RWPE2 (cell line): Measurements from ENCODE around the gene NACC2.
A peak's percentile ranks its signal among the peaks of the same experiment; 100 is the strongest.

Experiments
- ATAC-seq: fragments of 200-7000 bp; cut with Tn5 transposase; 3 replicates; pipeline ENCODE4 v1.9.1; 2021; ENCODE audit warnings: low read depth
- DNase-seq: peaks from one replicate; pipeline ENCODE4 v3.0.0-alpha.2; 2020; ENCODE audit warnings: low spot score
- H3K27ac ChIP-seq: fragments of 450-650 bp; 2 replicates; pipeline ENCODE4 v1.5.1; 2017; ENCODE audit warnings: mild to moderate bottlenecking; ENCODE audit not compliant: poor library complexity, severe bottlenecking
- H3K27me3 ChIP-seq: fragments of 250-450 bp; sonication (Bioruptor Pico); 2 replicates; pipeline ENCODE4 v1.5.1; 2021; ENCODE audit warnings: mild to moderate bottlenecking, moderate library complexity; ENCODE audit not compliant: insufficient read depth, poor library complexity, severe bottlenecking
- H3K36me3 ChIP-seq: fragments of 250-450 bp; sonication (Bioruptor Pico); 2 replicates; pipeline ENCODE4 v1.5.1; 2020; ENCODE audit warnings: low read depth, mild to moderate bottlenecking, moderate library complexity
- H3K4me1 ChIP-seq: fragments of 250-450 bp; sonication (Bioruptor Pico); 2 replicates; pipeline ENCODE4 v1.5.1; 2021; ENCODE audit warnings: mild to moderate bottlenecking, moderate library complexity; ENCODE audit not compliant: insufficient read depth, poor library complexity, severe bottlenecking
- H3K4me3 ChIP-seq: fragments of 250-450 bp; sonication (Bioruptor Pico); 2 replicates; pipeline ENCODE4 v1.5.1; 2021; ENCODE audit warnings: mild to moderate bottlenecking, moderate library complexity; ENCODE audit not compliant: severe bottlenecking
- H3K9me3 ChIP-seq: fragments of 250-450 bp; sonication (Bioruptor Pico); 2 replicates; pipeline ENCODE4 v1.5.1; 2021; ENCODE audit warnings: mild to moderate bottlenecking, moderate library complexity; ENCODE audit not compliant: severe bottlenecking
- TF ChIP-seq, protein P1 (sequence below): fragments of 450-650 bp; IDR thresholded peaks from one replicate; pipeline ENCODE4 v1.5.1; 2017; ENCODE audit warnings: mild to moderate bottlenecking, moderate library complexity; ENCODE audit not compliant: poor library complexity, severe bottlenecking

The NACC2 gene

DNA sequence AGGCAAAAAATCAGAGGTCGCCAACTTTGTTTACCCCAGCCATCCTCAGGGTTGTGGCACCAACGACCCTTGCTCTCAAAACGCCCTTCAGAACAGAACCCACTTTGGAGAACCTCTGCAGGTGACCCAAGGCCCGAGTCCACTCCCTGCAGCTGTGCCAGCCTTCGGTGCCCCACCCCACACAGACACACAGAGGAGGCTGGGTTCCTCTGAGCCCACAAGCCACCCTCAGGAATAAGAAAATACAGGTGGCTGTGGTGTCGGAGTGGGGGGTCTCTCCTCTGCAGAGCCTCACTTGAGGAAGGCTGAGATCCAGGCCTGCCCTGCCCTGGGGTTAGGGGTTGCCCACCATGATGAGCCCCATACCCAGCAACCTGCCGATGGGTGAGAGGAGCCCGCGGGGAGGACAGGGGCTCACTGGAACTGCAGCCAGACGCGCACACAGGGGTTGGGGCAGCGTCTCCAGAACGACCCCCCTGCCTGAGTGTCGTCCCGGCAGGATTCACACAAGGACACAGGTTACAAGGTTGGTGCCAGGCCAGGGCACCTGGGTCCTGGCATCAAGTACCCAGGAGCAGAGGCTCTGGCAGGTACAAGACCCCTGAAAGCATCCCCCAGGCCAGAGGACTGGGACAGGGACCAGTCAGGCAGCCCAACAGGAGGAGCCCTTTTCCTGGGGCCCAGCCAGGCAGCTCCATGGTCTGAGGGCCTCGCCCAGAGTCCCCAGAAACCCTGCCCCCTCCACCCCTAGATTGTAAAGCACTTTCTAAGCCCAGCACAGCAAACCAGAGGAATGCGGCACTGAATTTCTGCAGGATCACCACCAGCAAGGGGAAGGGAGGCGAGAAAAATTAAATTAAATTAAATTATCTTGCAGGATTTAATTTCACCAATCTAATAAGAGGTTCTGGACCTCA is 40.0 kb downstream of the NACC2 start:
- ATAC-seq, result no peak
- Histone ChIP-seq H3K4me3 (no peak overlapping the region), H3K9me3 (no peaks in the 10 kb centered on the region), H3K27me3 (no peaks in the 10 kb centered on the region), H3K27ac (no peak overlapping the region), H3K4me1 (peaks cover 18% of the 10 kb centered on the region), H3K36me3 (no peaks in the 10 kb centered on the region)
- DNase-seq, result no peak
- TF ChIP-seq, protein P1, sequence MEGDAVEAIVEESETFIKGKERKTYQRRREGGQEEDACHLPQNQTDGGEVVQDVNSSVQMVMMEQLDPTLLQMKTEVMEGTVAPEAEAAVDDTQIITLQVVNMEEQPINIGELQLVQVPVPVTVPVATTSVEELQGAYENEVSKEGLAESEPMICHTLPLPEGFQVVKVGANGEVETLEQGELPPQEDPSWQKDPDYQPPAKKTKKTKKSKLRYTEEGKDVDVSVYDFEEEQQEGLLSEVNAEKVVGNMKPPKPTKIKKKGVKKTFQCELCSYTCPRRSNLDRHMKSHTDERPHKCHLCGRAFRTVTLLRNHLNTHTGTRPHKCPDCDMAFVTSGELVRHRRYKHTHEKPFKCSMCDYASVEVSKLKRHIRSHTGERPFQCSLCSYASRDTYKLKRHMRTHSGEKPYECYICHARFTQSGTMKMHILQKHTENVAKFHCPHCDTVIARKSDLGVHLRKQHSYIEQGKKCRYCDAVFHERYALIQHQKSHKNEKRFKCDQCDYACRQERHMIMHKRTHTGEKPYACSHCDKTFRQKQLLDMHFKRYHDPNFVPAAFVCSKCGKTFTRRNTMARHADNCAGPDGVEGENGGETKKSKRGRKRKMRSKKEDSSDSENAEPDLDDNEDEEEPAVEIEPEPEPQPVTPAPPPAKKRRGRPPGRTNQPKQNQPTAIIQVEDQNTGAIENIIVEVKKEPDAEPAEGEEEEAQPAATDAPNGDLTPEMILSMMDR, result no peak

DNA sequence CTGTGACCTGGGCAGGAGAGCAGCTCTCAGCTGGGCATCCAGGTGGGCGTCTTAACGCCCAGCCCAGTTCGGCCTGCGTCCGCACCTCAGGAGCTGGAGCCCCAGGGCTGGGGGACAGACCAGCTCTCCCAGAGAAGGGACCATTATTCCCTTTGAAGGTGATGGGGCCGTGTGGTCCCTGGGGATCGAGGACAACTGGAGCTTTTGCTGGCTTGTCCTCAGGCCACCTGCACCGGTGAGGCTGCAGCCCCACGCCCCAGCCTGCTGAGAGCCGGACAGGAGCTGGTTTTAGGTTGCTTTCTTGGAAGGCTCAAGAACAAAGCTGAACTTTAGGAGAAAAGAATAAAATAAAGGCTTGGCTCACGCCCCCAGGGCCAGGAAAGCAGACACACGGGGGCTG is 40.9 kb downstream of the NACC2 start:
- peaks cover 18% of the 10 kb centered on the region for H3K4me1 ChIP-seq
- no peak for DNase-seq
- H3K9me3 ChIP-seq, result no peaks in the 10 kb centered on the region
- no peaks in the 10 kb centered on the region for H3K27me3 ChIP-seq
- H3K27ac ChIP-seq, result peak overlapping the region; percentile 95
- H3K36me3 ChIP-seq, result no peaks in the 10 kb centered on the region; the same call in 1 of the 2 replicates
- no peak overlapping the region for H3K4me3 ChIP-seq
- no peak for ATAC-seq
- TF ChIP-seq, protein P1, result no peak

DNA sequence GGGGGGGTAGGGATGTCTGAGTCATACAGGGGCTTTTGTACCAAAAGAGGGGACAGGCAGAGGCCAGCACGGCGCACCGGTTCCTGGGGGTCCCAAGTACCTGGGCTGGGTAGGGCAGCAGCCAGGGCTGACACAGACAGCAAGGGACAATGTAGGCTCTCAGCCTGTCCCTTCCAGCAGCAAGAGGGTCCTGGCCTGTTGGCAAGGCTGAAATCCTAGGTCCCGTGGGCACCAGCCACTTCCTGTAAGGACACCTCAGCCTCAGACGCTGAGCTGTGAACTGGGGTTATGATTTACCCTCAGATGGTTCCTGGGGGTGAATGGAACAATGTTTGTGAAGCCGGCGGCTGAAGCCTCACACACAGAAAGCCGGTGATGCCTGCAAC is 41.3 kb downstream of the NACC2 start:
- no peaks in the 10 kb centered on the region for H3K9me3 ChIP-seq
- no peaks in the 10 kb centered on the region for H3K27me3 ChIP-seq
- peaks cover 18% of the 10 kb centered on the region for H3K4me1 ChIP-seq
- H3K4me3 ChIP-seq, result no peak overlapping the region
- H3K36me3 ChIP-seq, result no peaks in the 10 kb centered on the region; the same call in 1 of the 2 replicates
- ATAC-seq, result no peak
- no peak for DNase-seq
- H3K27ac ChIP-seq, result peak overlapping the region; percentile 95
- TF ChIP-seq, protein P1, result no peak

DNA sequence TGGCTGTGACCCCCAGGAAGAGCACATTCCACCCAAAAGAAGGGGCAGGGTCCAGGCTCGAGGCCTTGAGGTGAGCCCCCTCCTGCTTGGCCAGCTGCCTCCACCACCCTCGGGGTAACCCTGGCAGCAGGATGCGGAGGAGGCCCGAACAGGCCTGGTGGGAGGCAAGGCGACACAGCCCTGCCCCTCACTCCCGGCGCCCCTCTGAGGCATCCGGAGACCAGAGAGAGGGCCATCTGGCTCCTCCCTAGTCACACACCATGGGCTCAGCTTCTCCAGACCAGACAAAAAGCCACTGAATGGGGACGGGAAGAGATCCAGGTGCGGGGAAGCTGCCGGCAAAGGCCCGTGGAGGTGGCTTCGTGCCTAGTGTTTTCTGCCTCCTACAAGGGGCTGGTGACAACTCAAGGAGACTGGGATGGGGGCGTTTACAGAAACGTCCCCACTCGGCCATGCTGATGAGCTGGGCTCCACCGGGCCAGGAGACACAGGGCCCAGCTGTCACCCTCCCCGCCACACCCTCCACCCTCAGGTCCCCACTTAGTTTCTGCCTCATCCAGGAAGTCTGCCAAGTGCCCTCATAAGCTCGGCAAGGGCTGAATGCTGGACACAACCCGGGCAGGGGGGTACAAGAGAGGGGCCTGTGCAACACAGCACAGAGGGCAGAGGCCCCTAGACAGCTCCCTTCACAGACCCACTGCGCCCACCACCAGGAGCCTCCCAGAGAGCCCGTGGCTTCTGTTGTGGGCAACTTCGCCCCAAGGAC is 41.9 kb downstream of the NACC2 start:
- Histone ChIP-seq H3K27me3 (no peaks in the 10 kb centered on the region), H3K4me3 (peak overlapping the region; percentile 35), H3K4me1 (peaks cover 18% of the 10 kb centered on the region), H3K27ac (peak overlapping the region; percentile 95), H3K9me3 (no peaks in the 10 kb centered on the region), H3K36me3 (no peaks in the 10 kb centered on the region; the same call in 1 of the 2 replicates)
- ATAC-seq (no peak), DNase-seq (no peak)
- TF ChIP-seq, protein P1, result no peak
